Activated CD8-positive, alpha-beta memory T cell treated with anti-CD3 and anti-CD28 coated beads for 36 hours (primary cell): ENCODE measurements around the gene GLYATL1B. TPM values are rescaled to one million over a fixed set of nuclear protein-coding genes. Genes with fewer than 3 reads are reported as not detected.

Source experiments
- CTCF ChIA-PET: fragments of 350-600 bp; sonication (Branson Sonifier 250); formaldehyde crosslinking; loops from one replicate; lab custom pipeline; 2021; ENCODE audit warnings: antibody characterized with exemption; lab: Charles Lee
- POLR2A ChIA-PET: fragments of 350-600 bp; sonication (Branson Sonifier 250); formaldehyde crosslinking; loops from one replicate; lab custom pipeline; 2021; ENCODE audit warnings: antibody characterized with exemption; lab: Charles Lee
- total RNA-seq, 2 experiments: library from RNA; stranded (reverse); gene quantifications; one replicate each; pipeline ENCODE4 v1.2.3, GENCODE V29; 2021

Gene GLYATL1B
- total RNA-seq, 2 experiments from 2014 or later, result not detected

DNA sequence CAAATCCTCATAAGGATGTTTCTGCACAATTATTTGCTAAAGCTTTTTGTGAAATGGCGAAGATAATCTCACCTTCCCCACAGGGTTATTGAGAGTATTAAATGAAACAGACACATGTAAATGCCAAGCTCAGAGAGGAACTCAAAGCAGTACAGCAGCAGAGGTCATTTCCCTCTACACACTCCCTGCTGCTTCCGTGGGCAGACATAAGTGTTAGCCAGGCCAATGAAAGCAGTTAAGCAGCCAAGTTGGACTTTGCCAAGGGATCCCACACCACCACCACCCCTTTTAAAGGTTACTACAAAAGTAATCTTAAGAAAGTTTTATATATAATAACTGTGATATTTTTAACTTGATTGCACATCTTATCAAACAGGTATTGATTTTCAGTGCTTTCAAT is 52.5 kb downstream of the GLYATL1B start:
- CTCF ChIA-PET, result no interaction called here
- POLR2A ChIA-PET, result no interaction called here

DNA sequence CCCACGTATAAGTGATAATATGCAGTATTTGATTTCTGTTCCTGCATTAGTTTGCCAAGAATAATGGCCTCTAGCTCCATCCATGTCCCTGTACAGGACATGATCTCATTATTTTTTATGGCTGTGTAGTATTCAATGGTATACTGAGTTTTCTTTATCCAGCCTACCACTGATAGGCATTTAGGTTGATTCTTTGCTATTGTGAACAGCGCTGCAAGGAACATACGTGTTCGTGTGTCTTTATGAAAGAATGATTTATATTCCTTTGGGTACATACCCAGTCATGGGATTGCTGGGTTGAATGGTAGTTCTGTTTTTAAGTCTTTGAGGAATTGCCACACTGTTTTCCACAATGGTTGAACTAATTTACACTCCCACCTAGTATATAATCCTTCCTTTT is 55.1 kb downstream of the GLYATL1B start:
- ChIA-PET CTCF (no interaction called here), POLR2A (interaction anchor here (2.0 kb wide), 1 partner anchor 34 kb away, joined by 9 read pairs; the partner anchor contains the start of gene FAM111B)

DNA sequence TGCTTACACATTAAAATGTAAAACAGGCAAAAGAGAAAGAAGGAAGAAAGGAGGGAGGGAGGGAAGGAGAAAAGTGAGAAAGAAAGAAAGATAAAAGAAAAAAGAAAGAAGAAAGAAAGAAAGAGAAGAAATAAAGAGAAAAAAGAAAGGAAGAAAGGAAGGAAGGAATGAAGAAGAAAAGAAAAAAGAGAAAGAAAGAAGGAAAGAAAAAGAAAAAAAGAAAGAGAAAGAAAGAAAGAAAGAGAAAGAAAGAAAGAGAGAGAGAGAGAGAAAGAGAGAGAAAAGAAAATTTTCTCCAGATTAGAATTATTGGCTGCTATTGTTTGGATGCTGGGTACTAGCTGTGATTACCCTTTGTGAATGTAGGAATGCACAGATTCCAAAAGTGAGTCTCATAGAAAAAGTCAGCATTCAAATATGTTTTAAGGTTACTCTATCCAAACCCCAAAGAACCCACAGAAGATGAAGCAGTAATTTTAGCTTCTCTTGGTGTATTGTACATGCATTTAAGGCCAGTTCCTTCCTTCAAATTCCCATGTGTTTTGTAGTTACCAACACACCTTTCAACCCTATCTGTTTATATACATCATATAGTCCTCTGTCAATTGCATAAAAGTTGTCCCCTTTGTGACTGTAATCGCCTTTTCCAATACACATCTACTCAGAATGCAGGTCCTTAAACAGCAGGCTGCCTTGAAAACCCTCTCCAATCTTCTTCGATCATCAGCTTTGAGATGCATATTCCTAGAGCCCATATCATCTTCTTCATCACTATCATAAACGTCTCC is 55.8 kb downstream of the GLYATL1B start:
- ChIA-PET CTCF (interaction anchor here (0.9 to 1.4 kb wide), 5 partner anchors 17 to 568 kb away, joined by 3 to 12 read pairs (median 3); partner anchors contain the start of gene FAM111B), POLR2A (interaction anchor here (0.7 to 2.0 kb wide), 2 partner anchors 16 to 35 kb away, joined by 3 to 9 read pairs; partner anchors contain the start of gene FAM111B)

DNA sequence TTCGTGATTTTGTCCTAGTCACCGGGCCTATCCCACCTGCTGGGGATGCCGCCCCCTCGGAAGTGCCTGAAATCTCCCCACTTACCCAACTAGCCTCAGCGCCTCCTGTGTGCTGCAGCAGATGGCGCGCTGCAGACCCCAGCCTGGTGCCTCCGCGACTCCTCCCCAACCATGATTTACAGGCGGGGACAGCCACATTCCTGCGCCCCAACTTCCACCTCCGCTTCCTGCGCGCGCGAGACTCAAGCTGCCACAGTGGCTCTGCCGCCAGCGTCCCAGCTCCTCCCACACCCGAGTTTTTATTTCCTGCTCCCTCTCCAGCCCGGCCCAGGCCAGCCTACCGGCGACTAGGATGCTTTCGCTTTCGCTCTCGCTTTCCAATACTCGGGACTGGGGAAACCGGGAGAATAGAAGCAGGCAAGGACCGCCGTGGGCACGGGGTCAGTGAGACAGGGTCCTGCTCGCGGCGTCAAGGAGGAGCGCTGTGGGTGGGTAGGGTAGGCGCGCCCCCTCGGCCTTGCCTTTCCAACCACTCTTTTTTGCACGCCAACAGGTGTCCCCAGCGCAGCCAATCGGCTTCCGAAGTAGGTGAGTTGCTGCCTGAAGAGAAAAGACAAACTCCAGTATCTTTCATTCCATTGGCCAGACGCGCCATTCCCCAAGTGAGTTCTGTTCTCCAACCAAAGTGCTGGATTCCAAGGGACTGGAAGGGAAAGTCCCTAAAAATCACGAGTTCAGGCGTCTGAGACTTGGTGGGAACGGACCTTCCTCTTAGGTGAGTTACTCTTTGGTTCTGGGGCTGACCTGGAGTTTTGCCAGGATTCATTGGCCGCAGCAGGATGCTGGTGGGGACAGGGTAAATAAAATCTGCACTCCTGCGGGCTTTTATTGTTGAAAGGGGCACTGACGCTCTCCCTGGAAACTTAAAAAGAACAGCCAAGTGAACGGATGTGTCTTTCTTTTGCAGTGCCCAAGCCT is 56.7 kb downstream of the GLYATL1B start, which contains the start of gene FAM111A:
Gene FAM111A, plus strand, starts transcription at position 327 of the 978 bp plus-strand sequence. CDS start 6,017 bp downstream, outside the sequence.
- ChIA-PET POLR2A (interaction anchor here (0.7 to 2.0 kb wide), 2 partner anchors 15 to 36 kb away, joined by 3 to 9 read pairs; partner anchors contain the start of gene FAM111B), CTCF (interaction anchor here (0.9 to 2.4 kb wide), 6 partner anchors 15 to 569 kb away, joined by 3 to 17 read pairs (median 4); partner anchors contain the start of gene FAM111B)

DNA sequence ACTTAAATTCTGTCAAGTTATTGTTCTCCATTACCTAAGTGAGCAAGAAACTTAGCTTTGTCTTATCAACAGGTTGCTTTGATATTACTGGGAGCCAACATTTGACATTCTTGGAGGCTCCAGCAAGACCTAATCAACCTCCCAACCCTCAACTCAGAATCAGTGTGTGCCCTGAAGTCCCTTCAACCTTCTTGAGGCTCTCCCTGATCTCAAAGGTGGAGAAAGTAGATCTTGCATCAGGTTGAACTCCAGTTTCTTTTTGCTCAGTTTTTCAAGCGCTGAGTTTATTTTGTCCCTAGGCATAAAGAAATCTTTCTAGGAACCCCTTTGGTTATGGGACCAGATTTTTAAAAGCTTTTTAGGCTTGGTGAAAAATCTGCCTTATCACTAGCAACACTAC is 58.0 kb downstream of the GLYATL1B start:
- CTCF ChIA-PET, result interaction anchor here (1.2 to 3.3 kb wide), 6 partner anchors 8 to 38 kb away, joined by 4 to 21 read pairs (median 9); partner anchors contain the start of gene DTX4
- POLR2A ChIA-PET, result interaction anchor here (1.4 kb wide), 1 partner anchor 37 kb away, joined by 7 read pairs; the partner anchor contains the start of gene FAM111B

Other genes with a start within 250 kb of the GLYATL1B start
- not detected for gene GLYATL2, start 241.6 kb upstream of the GLYATL1B start, total RNA-seq
- not detected for gene GLYATL1, start 146.8 kb upstream of the GLYATL1B start, total RNA-seq
- 10 to 100 TPM; 35.6 to 38.8 TPM for gene FAM111B, start 20.9 kb downstream of the GLYATL1B start, total RNA-seq
- 10 to 100 TPM; 71.2 to 76.9 TPM for gene FAM111A, start 56.5 kb downstream of the GLYATL1B start, total RNA-seq
- gene DTX4, start 85.8 kb downstream of the GLYATL1B start, total RNA-seq, result under 1 TPM; 0.08 TPM
- gene MPEG1, start 126.6 kb downstream of the GLYATL1B start, total RNA-seq, result not detected